Transverse colon (tissue), 4 donors: ENCODE measurements around the gene CBX5.

Source experiments
- EP300 ChIP-seq: sonication (generic); formaldehyde crosslinking; IDR thresholded peaks from one replicate; pipeline ENCODE4 v1.6.1; 2017; ENCODE audit warnings: antibody characterized with exemption, low read depth
- POLR2A ChIP-seq: fragments of 450-650 bp; IDR thresholded peaks from one replicate; pipeline ENCODE4 v1.6.1; 2016; ENCODE audit warnings: antibody characterized with exemption, mild to moderate bottlenecking, moderate library complexity
- POLR2AphosphoS5 ChIP-seq, 3 donors: sonication (generic); formaldehyde crosslinking; IDR thresholded peaks; one replicate each; pipeline ENCODE4 v1.6.1; 2016; ENCODE audit warnings: antibody characterized with exemption in 3 of 3
- TF ChIP-seq, protein P1 (sequence below), 5 experiments: fragments of 200-600 bp in 3 of 5; fragments of 450-650 bp in 2 of 5; sonication (generic) in 3 of 5; IDR thresholded peaks; 1 replicate in 2 of 5; 2 replicates in 3 of 5; pipeline ENCODE4 v1.5.1; 2016 to 2017; ENCODE audit warnings: antibody characterized with exemption in 5 of 5, inconsistent platforms in 3 of 5, mild to moderate bottlenecking in 2 of 5, moderate library complexity in 1 of 5

DNA sequence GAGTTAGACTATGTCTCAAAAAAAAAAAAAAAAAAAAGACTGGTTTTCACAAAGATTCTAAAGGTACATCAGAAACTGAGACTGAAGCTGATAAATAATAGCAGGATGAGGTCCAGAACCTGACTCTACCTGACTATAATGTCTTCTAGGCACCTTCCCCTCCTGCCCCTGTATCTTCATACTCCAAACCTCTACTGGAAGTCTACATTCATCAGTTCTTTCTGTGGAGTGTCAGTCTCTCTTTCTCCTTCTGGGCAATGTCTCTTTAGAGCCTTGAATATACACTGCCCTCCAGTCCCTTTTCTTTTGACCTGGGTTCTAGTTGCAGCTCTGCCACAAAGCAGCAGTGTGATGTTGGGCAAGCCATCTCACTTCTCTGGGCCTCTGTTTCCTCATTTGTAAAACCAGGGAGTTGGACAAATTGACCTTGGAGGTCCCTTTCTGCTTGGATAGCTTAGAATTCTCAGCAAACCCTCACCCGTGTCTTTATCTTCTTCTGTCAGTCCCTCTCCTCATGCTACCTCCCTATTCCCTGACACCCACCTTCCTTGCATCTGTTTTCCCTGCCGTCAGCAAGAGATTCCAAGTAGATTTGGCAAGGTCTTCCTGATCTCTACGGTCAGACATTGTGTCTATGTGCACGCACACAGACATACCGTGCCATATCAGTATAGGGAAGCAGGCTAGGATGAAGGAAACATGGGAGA lies 16.6 kb upstream of the CBX5 start:
- TF ChIP-seq POLR2AphosphoS5 (IDR thresholded peaks at IDR 0.05) (no peak), POLR2A (no peak), EP300 (no peak)
- TF ChIP-seq, protein P1, sequence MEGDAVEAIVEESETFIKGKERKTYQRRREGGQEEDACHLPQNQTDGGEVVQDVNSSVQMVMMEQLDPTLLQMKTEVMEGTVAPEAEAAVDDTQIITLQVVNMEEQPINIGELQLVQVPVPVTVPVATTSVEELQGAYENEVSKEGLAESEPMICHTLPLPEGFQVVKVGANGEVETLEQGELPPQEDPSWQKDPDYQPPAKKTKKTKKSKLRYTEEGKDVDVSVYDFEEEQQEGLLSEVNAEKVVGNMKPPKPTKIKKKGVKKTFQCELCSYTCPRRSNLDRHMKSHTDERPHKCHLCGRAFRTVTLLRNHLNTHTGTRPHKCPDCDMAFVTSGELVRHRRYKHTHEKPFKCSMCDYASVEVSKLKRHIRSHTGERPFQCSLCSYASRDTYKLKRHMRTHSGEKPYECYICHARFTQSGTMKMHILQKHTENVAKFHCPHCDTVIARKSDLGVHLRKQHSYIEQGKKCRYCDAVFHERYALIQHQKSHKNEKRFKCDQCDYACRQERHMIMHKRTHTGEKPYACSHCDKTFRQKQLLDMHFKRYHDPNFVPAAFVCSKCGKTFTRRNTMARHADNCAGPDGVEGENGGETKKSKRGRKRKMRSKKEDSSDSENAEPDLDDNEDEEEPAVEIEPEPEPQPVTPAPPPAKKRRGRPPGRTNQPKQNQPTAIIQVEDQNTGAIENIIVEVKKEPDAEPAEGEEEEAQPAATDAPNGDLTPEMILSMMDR (IDR thresholded peaks at IDR 0.05): no peak
